ENCODE measurements around the gene KLRF2. TPM values are rescaled to one million over a fixed set of nuclear protein-coding genes. Genes with fewer than 3 reads are reported as not detected.

The KLRF2 gene
- total RNA-seq, 1 donor from 2014 or later, result not detected

DNA sequence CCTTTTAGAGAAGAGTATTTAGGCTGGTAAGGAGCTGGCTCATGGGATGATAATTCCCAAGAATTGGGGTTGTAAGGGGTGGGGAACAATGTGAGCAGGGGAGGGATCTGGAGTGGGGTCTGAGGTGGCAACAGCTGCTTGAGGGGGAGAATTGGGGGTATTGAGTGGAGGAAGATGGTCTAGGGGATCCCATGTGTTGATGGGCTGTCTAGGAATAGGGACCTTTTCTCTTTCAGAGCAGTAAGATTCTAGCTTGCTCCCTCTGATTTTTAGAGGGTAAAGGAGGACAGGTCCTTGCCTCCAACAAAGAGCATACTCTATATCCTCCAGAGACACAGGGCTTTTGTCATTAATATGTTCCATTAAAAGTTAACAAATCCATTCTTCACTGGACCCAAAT, 28.4 kb downstream of the KLRF2 start:
- peaks cover 2% of the 10 kb centered on the region for H3K36me3 Mint-ChIP-seq (ENCODE audit: low read depth)
- peak overlapping the region; percentile 57 for H3K27ac Mint-ChIP-seq (ENCODE audit: unreplicated experiment)
- TF ChIP-seq, protein P1, sequence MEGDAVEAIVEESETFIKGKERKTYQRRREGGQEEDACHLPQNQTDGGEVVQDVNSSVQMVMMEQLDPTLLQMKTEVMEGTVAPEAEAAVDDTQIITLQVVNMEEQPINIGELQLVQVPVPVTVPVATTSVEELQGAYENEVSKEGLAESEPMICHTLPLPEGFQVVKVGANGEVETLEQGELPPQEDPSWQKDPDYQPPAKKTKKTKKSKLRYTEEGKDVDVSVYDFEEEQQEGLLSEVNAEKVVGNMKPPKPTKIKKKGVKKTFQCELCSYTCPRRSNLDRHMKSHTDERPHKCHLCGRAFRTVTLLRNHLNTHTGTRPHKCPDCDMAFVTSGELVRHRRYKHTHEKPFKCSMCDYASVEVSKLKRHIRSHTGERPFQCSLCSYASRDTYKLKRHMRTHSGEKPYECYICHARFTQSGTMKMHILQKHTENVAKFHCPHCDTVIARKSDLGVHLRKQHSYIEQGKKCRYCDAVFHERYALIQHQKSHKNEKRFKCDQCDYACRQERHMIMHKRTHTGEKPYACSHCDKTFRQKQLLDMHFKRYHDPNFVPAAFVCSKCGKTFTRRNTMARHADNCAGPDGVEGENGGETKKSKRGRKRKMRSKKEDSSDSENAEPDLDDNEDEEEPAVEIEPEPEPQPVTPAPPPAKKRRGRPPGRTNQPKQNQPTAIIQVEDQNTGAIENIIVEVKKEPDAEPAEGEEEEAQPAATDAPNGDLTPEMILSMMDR (IDR thresholded peaks at IDR 0.05), result no peak
- H3K9me3 Mint-ChIP-seq (ENCODE audit: low read depth), result peaks cover 29% of the 10 kb centered on the region
- no peak for DNase-seq (ENCODE audit: low spot score)
- H3K4me3 Mint-ChIP-seq (ENCODE audit: unreplicated experiment), result peak overlapping the region; percentile 49
- H3K27me3 Mint-ChIP-seq (ENCODE audit: low read depth), result no peaks in the 10 kb centered on the region
- peaks cover 9% of the 10 kb centered on the region for H3K4me1 Mint-ChIP-seq (ENCODE audit: low read depth)

DNA sequence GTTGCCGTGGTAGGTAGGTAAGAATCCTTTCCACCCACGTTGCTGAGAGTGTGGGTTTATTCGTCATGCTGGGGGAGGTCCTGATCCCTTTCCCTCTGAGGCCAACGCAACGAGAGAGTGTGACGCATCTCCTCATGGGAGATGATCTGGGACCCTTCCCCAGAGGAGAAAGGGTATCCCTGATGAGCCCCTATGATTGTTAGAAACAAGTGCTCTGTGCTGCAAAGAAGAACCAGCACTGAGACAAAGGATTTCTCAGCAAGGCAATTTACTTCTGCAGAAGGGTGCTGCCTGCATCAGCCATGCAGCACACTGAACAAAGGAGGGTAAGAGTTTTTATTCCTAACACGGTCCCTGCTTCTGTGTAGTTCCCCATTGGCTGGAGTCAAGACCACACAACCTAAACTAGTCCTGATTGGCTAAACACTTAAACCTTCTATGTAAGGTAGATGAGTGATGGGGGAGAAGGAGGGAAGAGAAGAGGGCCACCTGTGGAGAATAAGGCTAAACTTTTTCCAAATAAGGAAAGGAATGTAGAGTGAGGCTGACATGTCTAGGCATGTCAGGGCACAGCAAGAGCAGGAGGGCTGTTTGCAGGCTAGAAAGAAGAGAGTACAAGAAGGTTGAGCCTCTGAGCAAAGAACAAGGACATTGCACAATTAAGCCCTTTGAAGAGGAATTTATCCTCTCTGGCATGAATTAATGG, 29.6 kb downstream of the KLRF2 start:
- TF ChIP-seq, protein P1 (IDR thresholded peaks at IDR 0.05), result no peak
- Mint-ChIP-seq H3K36me3 (ENCODE audit: low read depth) (peaks cover 2% of the 10 kb centered on the region), H3K4me1 (ENCODE audit: low read depth) (peaks cover 9% of the 10 kb centered on the region), H3K4me3 (ENCODE audit: unreplicated experiment) (peak overlapping the region; percentile 49), H3K27me3 (ENCODE audit: low read depth) (no peaks in the 10 kb centered on the region), H3K27ac (ENCODE audit: unreplicated experiment) (peak overlapping the region; percentile 65), H3K9me3 (ENCODE audit: low read depth) (peaks cover 29% of the 10 kb centered on the region)
- DNase-seq (ENCODE audit: low spot score), result no peak

DNA sequence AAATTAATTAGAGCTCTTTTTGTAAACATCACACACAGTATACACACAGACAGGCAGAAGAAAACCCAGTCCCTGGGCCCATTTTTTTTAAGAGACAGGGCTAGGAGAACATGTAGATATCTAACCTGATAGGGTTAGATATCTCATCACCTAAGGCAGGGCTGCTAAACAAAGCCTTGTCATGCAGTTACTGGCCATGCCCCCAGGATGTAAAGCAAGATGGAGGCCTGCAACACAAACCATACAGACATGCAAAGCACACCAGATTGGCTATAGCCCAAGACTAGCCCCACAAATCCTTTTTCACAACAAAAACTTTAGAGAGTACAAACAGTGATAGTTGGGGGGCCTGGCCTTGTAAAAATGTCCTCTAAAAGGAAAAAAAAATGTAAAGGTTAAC, 30.4 kb downstream of the KLRF2 start:
- Mint-ChIP-seq H3K4me1 (ENCODE audit: low read depth) (peaks cover 9% of the 10 kb centered on the region), H3K4me3 (ENCODE audit: unreplicated experiment) (no peak overlapping the region), H3K27me3 (ENCODE audit: low read depth) (no peaks in the 10 kb centered on the region), H3K36me3 (ENCODE audit: low read depth) (peaks cover 2% of the 10 kb centered on the region), H3K27ac (ENCODE audit: unreplicated experiment) (peak overlapping the region; percentile 24), H3K9me3 (ENCODE audit: low read depth) (peaks cover 29% of the 10 kb centered on the region)
- DNase-seq (ENCODE audit: low spot score), result no peak
- TF ChIP-seq, protein P1 (IDR thresholded peaks at IDR 0.05), result no peak

DNA sequence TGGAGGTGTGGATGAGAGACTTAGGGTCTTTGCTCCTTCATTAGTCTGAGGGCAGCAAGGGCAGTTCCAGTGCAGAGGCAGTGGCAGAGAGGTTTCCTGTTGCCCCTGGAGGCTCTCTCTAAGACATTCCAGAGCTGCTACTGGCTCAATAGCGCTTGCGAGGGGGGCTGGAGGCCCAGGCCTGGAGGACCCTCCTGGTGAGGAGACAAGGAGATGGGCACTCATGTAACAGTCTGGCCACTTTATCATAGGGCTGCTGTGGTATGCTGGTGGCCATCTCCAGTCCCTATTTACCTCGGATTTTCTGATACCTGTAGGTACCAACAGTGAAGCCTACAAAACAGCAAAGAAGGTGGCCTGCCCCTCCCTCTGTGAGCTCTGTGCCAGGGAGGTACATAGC, 38.2 kb downstream of the KLRF2 start:
- H3K4me3 Mint-ChIP-seq (ENCODE audit: unreplicated experiment), result no peak overlapping the region
- TF ChIP-seq, protein P1 (IDR thresholded peaks at IDR 0.05), result no peak
- H3K36me3 Mint-ChIP-seq (ENCODE audit: low read depth), result no peaks in the 10 kb centered on the region
- DNase-seq (ENCODE audit: low spot score), result no peak
- H3K9me3 Mint-ChIP-seq (ENCODE audit: low read depth), result peaks cover 6% of the 10 kb centered on the region
- no peaks in the 10 kb centered on the region for H3K4me1 Mint-ChIP-seq (ENCODE audit: low read depth)
- H3K27me3 Mint-ChIP-seq (ENCODE audit: low read depth), result no peaks in the 10 kb centered on the region
- H3K27ac Mint-ChIP-seq (ENCODE audit: unreplicated experiment), result no peak overlapping the region

GRCh38 chr12:9920451-9920850, 39.2 kb downstream of the KLRF2 start:
- no peaks in the 10 kb centered on the region for H3K4me1 Mint-ChIP-seq (ENCODE audit: low read depth)
- H3K4me3 Mint-ChIP-seq (ENCODE audit: unreplicated experiment), result no peak overlapping the region
- no peak for DNase-seq (ENCODE audit: low spot score)
- no peaks in the 10 kb centered on the region for H3K27me3 Mint-ChIP-seq (ENCODE audit: low read depth)
- TF ChIP-seq, protein P1 (IDR thresholded peaks at IDR 0.05), result no peak
- H3K36me3 Mint-ChIP-seq (ENCODE audit: low read depth), result no peaks in the 10 kb centered on the region
- peaks cover 6% of the 10 kb centered on the region for H3K9me3 Mint-ChIP-seq (ENCODE audit: low read depth)
- no peak overlapping the region for H3K27ac Mint-ChIP-seq (ENCODE audit: unreplicated experiment)

Data from chondrocyte (in vitro differentiated cells).